ENCODE results near the gene ILDR1. TPM values are rescaled to one million over a fixed set of nuclear protein-coding genes. Genes with fewer than 3 reads are reported as not detected.

Gene ILDR1
- total RNA-seq, 4 donors from 2014 or later: 1.9 TPM; not detected in 3

DNA sequence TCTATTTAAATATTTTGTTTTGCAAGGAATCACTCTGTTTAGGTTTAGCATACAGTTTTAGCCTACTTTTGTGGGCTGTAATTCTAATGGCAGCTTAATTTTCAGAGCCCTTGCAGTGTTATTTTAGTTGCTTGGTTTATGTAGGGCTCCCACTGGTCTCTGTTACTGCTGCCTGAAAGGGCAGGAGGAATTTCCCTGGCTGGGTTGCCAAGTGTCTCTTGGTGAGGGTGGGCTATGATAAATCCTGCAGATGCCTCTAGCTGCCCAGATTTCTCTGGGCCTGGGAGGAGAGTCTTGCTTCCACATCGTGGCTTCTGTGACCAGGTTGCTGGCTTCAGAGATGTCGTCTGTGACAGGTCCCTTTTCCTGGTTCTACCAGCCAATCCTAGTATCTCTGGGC is 36.2 kb downstream of the ILDR1 start:
- TF ChIP-seq, protein P1, sequence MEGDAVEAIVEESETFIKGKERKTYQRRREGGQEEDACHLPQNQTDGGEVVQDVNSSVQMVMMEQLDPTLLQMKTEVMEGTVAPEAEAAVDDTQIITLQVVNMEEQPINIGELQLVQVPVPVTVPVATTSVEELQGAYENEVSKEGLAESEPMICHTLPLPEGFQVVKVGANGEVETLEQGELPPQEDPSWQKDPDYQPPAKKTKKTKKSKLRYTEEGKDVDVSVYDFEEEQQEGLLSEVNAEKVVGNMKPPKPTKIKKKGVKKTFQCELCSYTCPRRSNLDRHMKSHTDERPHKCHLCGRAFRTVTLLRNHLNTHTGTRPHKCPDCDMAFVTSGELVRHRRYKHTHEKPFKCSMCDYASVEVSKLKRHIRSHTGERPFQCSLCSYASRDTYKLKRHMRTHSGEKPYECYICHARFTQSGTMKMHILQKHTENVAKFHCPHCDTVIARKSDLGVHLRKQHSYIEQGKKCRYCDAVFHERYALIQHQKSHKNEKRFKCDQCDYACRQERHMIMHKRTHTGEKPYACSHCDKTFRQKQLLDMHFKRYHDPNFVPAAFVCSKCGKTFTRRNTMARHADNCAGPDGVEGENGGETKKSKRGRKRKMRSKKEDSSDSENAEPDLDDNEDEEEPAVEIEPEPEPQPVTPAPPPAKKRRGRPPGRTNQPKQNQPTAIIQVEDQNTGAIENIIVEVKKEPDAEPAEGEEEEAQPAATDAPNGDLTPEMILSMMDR (IDR thresholded peaks at IDR 0.05): no peak
- no peak for TF ChIP-seq POLR2A (IDR thresholded peaks at IDR 0.05)
- intact Hi-C loops (cut with DNase I; ENCODE audit: low total_unique reads): no loop called here
- no peaks in the 10 kb centered on the region for H3K27me3 ChIP-seq

GRCh38 chr3:121981473-121981872 is 40.6 kb downstream of the ILDR1 start:
- Histone ChIP-seq H3K27me3 (no peaks in the 10 kb centered on the region), H3K4me3 (no peak overlapping the region), H3K36me3 (no peaks in the 10 kb centered on the region), H3K9me3 (peaks cover 0 to 3% of the 10 kb centered on the region in 2 donors), H3K27ac (no peak overlapping the region), H3K4me1 (no peaks in the 10 kb centered on the region)
- intact Hi-C loops (cut with DNase I; ENCODE audit: low total_unique reads): no loop called here
- no peak for DNase-seq
- TF ChIP-seq, protein P1 (IDR thresholded peaks at IDR 0.05): no peak
- no peak for TF ChIP-seq POLR2A (IDR thresholded peaks at IDR 0.05)

More for the DNA sequence above, 36.2 kb downstream of the ILDR1 start:
- H3K27ac ChIP-seq: no peak overlapping the region
- no peak overlapping the region for H3K4me3 ChIP-seq
- DNase-seq: no peak
- peaks cover 0 to 3% of the 10 kb centered on the region in 2 donors for H3K9me3 ChIP-seq
- no peaks in the 10 kb centered on the region for H3K4me1 ChIP-seq
- H3K36me3 ChIP-seq: no peaks in the 10 kb centered on the region

- Histone ChIP-seq H3K4me1 (no peaks in the 10 kb centered on the region), H3K27ac (no peak overlapping the region), H3K4me3 (no peak overlapping the region), H3K27me3 (no peaks in the 10 kb centered on the region), H3K36me3 (no peaks in the 10 kb centered on the region), H3K9me3 (peaks cover 0 to 3% of the 10 kb centered on the region in 2 donors)
- no peak for DNase-seq
- TF ChIP-seq POLR2A (IDR thresholded peaks at IDR 0.05): no peak
- TF ChIP-seq, protein P1 (IDR thresholded peaks at IDR 0.05): no peak
- intact Hi-C loops (cut with DNase I; ENCODE audit: low total_unique reads): no loop called here
Measured at GRCh38 chr3:121980450-121980796, 41.6 kb downstream of the ILDR1 start.

DNA sequence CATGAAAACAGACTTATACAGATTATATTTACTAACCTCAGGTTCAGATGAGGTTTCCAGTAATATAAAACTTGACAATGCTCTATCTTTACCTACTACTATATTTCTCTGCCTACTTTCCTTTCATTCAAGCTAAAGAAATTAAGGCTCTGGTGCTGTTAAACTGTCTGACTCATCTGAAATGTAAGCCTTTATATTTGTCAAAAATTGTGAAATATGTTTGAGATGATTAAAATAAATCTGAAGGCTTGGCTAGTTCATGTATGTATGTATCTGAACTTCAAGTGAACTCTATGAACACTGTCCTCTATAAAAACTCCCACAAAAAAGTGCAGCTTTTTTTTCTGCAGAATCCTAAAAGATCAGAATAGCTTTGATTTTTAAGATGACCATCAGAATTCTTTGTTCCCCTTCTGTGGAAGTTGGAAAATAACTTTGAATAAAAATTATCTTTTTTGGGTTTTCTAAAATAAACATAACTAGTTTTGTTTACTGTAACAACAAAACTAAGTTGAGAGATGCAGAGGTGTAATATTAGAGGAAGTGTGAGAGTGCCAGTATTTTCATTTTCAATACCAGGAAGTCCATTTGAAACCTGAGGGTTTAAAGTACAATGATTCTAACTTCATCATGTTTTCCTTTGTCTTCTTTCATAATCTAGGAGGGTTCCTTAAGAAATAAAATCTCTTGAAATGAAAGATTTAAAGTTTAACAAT is 42.2 kb downstream of the ILDR1 start:
- Histone ChIP-seq H3K36me3 (no peaks in the 10 kb centered on the region), H3K27me3 (no peaks in the 10 kb centered on the region), H3K4me1 (no peaks in the 10 kb centered on the region), H3K4me3 (no peak overlapping the region), H3K27ac (no peak overlapping the region), H3K9me3 (peaks cover 0 to 3% of the 10 kb centered on the region in 2 donors)
- TF ChIP-seq, protein P1 (IDR thresholded peaks at IDR 0.05): no peak
- no peak for TF ChIP-seq POLR2A (IDR thresholded peaks at IDR 0.05)
- intact Hi-C loops (cut with DNase I; ENCODE audit: low total_unique reads): no loop called here
- DNase-seq: no peak

- Histone ChIP-seq H3K4me3 (no peak overlapping the region), H3K4me1 (no peaks in the 10 kb centered on the region), H3K36me3 (no peaks in the 10 kb centered on the region), H3K9me3 (peaks cover 0 to 3% of the 10 kb centered on the region in 2 donors), H3K27me3 (no peaks in the 10 kb centered on the region), H3K27ac (no peak overlapping the region)
- TF ChIP-seq, protein P1 (IDR thresholded peaks at IDR 0.05): no peak
- no peak for DNase-seq
- intact Hi-C loops (cut with DNase I; ENCODE audit: low total_unique reads): no loop called here
Measured at GRCh38 chr3:121979246-121979645, 42.8 kb downstream of the ILDR1 start.

All from uterus (tissue), 4 donors.